Osteocyte (in vitro differentiated cells): Measurements from ENCODE around the gene FAM120C. TPM values are rescaled to one million over a fixed set of nuclear protein-coding genes. Genes with fewer than 3 reads are reported as not detected.

Experiments
- DNase-seq: peaks from one replicate; pipeline ENCODE4 v3.0.0; 2021; ENCODE audit warnings: mixed read lengths; ENCODE audit not compliant: unreplicated experiment; ENCODE audit errors: extremely low spot score
- H3K27ac Mint-ChIP-seq: one replicate; pipeline ENCODE4 v1.8.0; 2021; ENCODE audit warnings: mild to moderate bottlenecking, mixed read lengths; ENCODE audit not compliant: unreplicated experiment
- H3K27me3 Mint-ChIP-seq: one replicate; pipeline ENCODE4 v1.8.0; 2021; ENCODE audit warnings: mixed read lengths; ENCODE audit not compliant: unreplicated experiment
- H3K36me3 Mint-ChIP-seq: one replicate; pipeline ENCODE4 v1.8.0; 2021; ENCODE audit warnings: mixed read lengths; ENCODE audit not compliant: unreplicated experiment
- H3K4me1 Mint-ChIP-seq: one replicate; pipeline ENCODE4 v1.8.0; 2021; ENCODE audit warnings: mixed read lengths; ENCODE audit not compliant: unreplicated experiment
- H3K4me3 Mint-ChIP-seq: one replicate; pipeline ENCODE4 v1.8.0; 2021; ENCODE audit warnings: mild to moderate bottlenecking, moderate library complexity, mixed read lengths; ENCODE audit not compliant: unreplicated experiment
- H3K9me3 Mint-ChIP-seq: one replicate; pipeline ENCODE4 v1.8.0; 2021; ENCODE audit warnings: mixed read lengths; ENCODE audit not compliant: unreplicated experiment
- total RNA-seq: library from RNA; stranded (reverse); gene quantifications from 2 replicates; pipeline ENCODE4 v1.2.1, GENCODE V29; 2021
- TF ChIP-seq, protein P1 (sequence below): fragments of 200-600 bp; sonication (generic); IDR thresholded peaks from 2 replicates; pipeline ENCODE4 v1.5.0; 2021; ENCODE audit warnings: antibody characterized with exemption, mild to moderate bottlenecking, moderate library complexity

The FAM120C gene
- total RNA-seq, 1 donor from 2014 or later, result 11.6 TPM

DNA sequence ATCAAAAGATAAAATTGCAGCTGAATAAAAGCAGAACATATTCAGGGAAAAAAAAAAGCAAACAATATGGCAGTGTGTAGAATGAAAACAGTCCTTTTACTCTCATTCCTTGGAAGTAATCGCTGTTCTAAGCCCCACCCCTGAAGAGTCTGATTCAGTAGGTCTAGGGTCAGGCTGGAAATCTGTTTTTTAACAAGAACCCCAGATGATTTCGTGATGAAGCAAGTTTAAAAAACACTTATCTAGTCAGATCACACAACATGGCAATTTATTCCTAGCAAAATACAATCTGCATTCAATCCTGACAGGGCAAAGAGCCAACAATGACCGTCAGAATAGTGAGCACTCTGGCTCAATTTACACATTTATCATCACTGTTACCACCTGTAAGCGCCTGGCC is 16.1 kb downstream of the FAM120C start:
- peaks cover 6% of the 10 kb centered on the region for H3K4me1 Mint-ChIP-seq
- H3K9me3 Mint-ChIP-seq, result peaks cover 4% of the 10 kb centered on the region
- H3K4me3 Mint-ChIP-seq, result no peak overlapping the region
- H3K27me3 Mint-ChIP-seq, result no peaks in the 10 kb centered on the region
- DNase-seq, result no peak
- no peaks in the 10 kb centered on the region for H3K36me3 Mint-ChIP-seq
- no peak overlapping the region for H3K27ac Mint-ChIP-seq
- TF ChIP-seq, protein P1, sequence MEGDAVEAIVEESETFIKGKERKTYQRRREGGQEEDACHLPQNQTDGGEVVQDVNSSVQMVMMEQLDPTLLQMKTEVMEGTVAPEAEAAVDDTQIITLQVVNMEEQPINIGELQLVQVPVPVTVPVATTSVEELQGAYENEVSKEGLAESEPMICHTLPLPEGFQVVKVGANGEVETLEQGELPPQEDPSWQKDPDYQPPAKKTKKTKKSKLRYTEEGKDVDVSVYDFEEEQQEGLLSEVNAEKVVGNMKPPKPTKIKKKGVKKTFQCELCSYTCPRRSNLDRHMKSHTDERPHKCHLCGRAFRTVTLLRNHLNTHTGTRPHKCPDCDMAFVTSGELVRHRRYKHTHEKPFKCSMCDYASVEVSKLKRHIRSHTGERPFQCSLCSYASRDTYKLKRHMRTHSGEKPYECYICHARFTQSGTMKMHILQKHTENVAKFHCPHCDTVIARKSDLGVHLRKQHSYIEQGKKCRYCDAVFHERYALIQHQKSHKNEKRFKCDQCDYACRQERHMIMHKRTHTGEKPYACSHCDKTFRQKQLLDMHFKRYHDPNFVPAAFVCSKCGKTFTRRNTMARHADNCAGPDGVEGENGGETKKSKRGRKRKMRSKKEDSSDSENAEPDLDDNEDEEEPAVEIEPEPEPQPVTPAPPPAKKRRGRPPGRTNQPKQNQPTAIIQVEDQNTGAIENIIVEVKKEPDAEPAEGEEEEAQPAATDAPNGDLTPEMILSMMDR, result no peak

DNA sequence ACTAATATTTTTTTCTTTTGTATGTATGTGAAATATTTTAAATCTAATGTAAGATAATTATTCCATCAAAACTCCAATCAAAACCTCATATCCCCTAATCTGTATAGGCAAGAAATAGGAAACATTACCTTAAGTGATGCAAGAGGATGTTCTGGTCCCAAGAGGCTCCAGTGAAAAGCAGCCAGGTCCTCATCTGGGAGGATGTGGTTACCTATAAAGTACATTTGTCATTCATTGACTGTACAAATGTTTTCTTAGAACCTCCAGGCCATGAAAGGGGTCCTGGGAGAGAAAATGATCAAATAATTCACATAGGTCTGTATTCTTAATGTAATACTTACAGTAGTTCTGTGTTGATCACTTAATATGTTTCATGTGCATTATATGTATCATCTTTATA is 25.5 kb downstream of the FAM120C start:
- H3K27me3 Mint-ChIP-seq, result no peaks in the 10 kb centered on the region

DNA sequence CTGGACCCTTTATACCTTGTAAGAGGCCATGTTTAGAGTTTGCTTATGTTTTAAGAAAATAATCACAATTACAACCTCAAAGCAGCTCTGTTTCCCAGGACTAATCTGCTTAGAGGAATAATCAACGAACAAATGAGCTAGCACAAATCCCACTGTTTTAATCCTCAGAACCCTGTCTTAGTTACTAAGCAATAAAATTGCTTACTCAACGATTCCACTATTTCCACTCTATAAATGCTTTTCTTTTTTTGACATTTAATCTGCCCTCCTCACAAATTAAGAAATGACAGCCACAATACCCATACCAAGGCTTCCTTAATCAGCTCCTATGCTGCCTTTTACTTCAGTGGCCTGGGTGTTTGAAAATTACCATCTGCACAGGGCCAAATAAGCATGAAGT is 48.8 kb downstream of the FAM120C start:
- Mint-ChIP-seq H3K36me3 (peaks cover 24% of the 10 kb centered on the region), H3K27ac (no peak overlapping the region), H3K4me1 (no peaks in the 10 kb centered on the region), H3K27me3 (no peaks in the 10 kb centered on the region), H3K9me3 (peaks cover 5% of the 10 kb centered on the region), H3K4me3 (no peak overlapping the region)
- TF ChIP-seq, protein P1, result no peak
- no peak for DNase-seq

More for the DNA sequence above, 25.5 kb downstream of the FAM120C start:
- H3K27ac Mint-ChIP-seq, result no peak overlapping the region
- H3K9me3 Mint-ChIP-seq, result peaks cover 9% of the 10 kb centered on the region
- DNase-seq, result no peak
- H3K4me1 Mint-ChIP-seq, result no peaks in the 10 kb centered on the region
- no peak overlapping the region for H3K4me3 Mint-ChIP-seq
- peaks cover 16% of the 10 kb centered on the region for H3K36me3 Mint-ChIP-seq
- TF ChIP-seq, protein P1, result no peak

DNA sequence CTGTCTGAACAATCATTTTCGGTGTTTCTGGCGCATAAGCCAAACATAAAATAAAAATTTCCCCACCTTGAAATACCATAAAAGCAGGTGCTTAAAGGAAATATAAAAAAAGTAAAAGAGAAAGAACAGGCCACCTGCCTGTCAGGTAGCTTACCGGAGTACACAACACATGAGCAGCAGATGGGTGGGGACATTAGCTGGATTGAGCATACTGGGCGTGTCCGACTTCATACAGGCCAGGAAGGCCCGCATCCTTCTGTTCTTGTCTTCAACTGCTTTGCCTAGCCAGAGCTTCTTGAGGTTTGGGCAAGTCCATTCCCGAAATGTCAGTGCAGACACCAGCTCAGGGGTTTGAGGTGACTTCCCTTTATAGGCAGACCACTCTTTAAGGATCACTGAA is 66.7 kb downstream of the FAM120C start:
- Mint-ChIP-seq H3K4me1 (no peaks in the 10 kb centered on the region), H3K36me3 (peaks cover 1% of the 10 kb centered on the region), H3K4me3 (no peak overlapping the region), H3K9me3 (no peaks in the 10 kb centered on the region), H3K27me3 (no peaks in the 10 kb centered on the region), H3K27ac (no peak overlapping the region)
- TF ChIP-seq, protein P1, result no peak
- DNase-seq, result no peak

DNA sequence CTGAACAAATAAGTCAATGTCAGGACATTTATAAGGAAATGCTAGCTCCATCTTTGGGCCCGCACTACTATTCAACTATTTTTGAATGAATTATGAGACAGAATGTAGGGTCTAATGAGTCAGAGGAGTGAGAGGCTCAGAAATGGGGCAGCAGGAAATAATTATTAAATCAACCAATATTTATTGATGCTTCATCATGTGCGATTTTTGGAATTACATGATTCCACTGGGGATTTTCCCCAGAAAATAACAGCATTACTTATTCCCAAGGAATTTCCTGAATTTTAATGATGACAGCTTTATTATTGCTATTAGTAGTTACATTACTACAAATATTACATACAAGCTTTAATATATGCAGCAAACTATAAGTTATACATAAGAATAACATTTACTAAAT is 89.5 kb downstream of the FAM120C start:
- DNase-seq, result no peak
- H3K9me3 Mint-ChIP-seq, result peaks cover 8% of the 10 kb centered on the region
- H3K27ac Mint-ChIP-seq, result peak overlapping the region; percentile 67
- TF ChIP-seq, protein P1, result no peak
- no peaks in the 10 kb centered on the region for H3K27me3 Mint-ChIP-seq
- H3K4me1 Mint-ChIP-seq, result peaks cover 10% of the 10 kb centered on the region
- no peak overlapping the region for H3K4me3 Mint-ChIP-seq
- H3K36me3 Mint-ChIP-seq, result peaks cover 8% of the 10 kb centered on the region
